Measurements from ENCODE around the gene PIPOX.

Gene PIPOX

DNA sequence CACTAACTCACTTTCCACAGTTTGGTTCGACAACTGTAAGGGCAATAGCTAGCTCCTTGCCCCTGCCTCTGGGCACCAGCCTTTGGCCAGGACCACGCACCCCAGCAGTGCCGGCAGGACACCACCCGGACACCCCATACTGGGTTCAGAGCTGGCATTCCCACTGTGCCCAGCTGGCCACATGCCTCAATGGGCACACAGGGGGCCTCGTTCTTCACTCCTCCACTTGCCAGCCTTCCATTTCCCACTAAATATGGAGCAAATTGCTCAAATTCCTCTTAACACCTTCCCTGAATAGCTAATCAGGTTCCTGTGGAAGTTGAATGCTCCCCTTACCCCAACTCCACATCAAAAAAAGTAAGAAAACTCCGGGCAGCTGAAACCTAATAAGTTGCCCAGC lies 52.5 kb downstream of the PIPOX start:
- Histone ChIP-seq H3K79me2 (ENCODE audit: control insufficient read depth, low read length) (no peaks in the 10 kb centered on the region), H3K9me3 (ENCODE audit: control insufficient read depth, insufficient read depth, low read length) (no peaks in the 10 kb centered on the region), H3K27me3 (ENCODE audit: control insufficient read depth, low read length) (no peaks in the 10 kb centered on the region), H3K9me2 (replicated peaks; ENCODE audit: control insufficient read depth, low read length) (no peaks in the 10 kb centered on the region), H3K4me1 (ENCODE audit: control insufficient read depth, low read length) (no peaks in the 10 kb centered on the region), H3K36me3 (ENCODE audit: control insufficient read depth, low read length) (peaks cover 63% of the 10 kb centered on the region), H3K4me3 (ENCODE audit: low read length) (no peak overlapping the region), H3K27ac (ENCODE audit: low read depth, low read length) (no peak overlapping the region), H3F3A (ENCODE audit: control insufficient read depth, insufficient read depth) (no peaks in the 10 kb centered on the region), H3K4me2 (ENCODE audit: low read length) (no peak overlapping the region), H4K20me1 (ENCODE audit: control insufficient read depth, insufficient read depth, low read depth, low read length) (no peaks in the 10 kb centered on the region)
- TF ChIP-seq CTCF (IDR thresholded peaks at IDR 0.05; ENCODE audit: low read depth, low read length, poor library complexity, severe bottlenecking) (no peak), EZH2phosphoT487 (IDR thresholded peaks at IDR 0.05; ENCODE audit: borderline replicate concordance, low read length) (no peak)

DNA sequence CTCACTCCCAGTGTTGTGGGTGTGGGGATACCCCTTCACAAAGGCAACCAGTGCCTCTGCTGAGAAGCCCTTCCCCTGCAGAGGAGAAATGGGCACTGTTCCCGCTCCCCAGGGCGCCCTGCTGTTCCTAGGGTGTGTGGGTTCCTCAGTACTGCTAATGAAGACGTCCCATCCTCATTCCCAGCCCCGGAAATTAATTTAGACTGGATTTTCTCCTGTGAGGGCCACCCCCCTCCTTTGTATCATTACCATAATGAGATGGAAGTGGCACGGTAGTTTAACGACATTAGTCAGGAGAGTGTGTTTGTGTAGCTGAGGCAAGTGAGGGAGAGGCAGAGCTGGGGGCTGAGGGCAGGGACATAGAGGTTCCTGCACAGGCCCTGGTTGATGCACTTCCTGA lies 53.2 kb downstream of the PIPOX start:
- H3K27ac ChIP-seq (ENCODE audit: low read depth, low read length) = no peak overlapping the region
- H3K36me3 ChIP-seq (ENCODE audit: control insufficient read depth, low read length) = peaks cover 56% of the 10 kb centered on the region
- H3K4me1 ChIP-seq (ENCODE audit: control insufficient read depth, low read length) = no peaks in the 10 kb centered on the region
- no peaks in the 10 kb centered on the region for H3K9me3 ChIP-seq (ENCODE audit: control insufficient read depth, insufficient read depth, low read length)
- H3K4me2 ChIP-seq (ENCODE audit: low read length) = no peak overlapping the region
- no peak overlapping the region for H3K4me3 ChIP-seq (ENCODE audit: low read length)
- no peaks in the 10 kb centered on the region for H3K9me2 ChIP-seq (replicated peaks; ENCODE audit: control insufficient read depth, low read length)
- TF ChIP-seq EZH2phosphoT487 (IDR thresholded peaks at IDR 0.05; ENCODE audit: borderline replicate concordance, low read length) (no peak), CTCF (IDR thresholded peaks at IDR 0.05; ENCODE audit: low read depth, low read length, poor library complexity, severe bottlenecking) (no peak)
- H4K20me1 ChIP-seq (ENCODE audit: control insufficient read depth, insufficient read depth, low read depth, low read length) = no peaks in the 10 kb centered on the region
- no peaks in the 10 kb centered on the region for H3K27me3 ChIP-seq (ENCODE audit: control insufficient read depth, low read length)
- H3K79me2 ChIP-seq (ENCODE audit: control insufficient read depth, low read length) = no peaks in the 10 kb centered on the region
- no peaks in the 10 kb centered on the region for H3F3A ChIP-seq (ENCODE audit: control insufficient read depth, insufficient read depth)

- no peaks in the 10 kb centered on the region for H3K79me2 ChIP-seq (ENCODE audit: control insufficient read depth, low read length)
- H3K27ac ChIP-seq (ENCODE audit: low read depth, low read length) = no peak overlapping the region
- peaks cover 35% of the 10 kb centered on the region for H3K36me3 ChIP-seq (ENCODE audit: control insufficient read depth, low read length)
- no peaks in the 10 kb centered on the region for H4K20me1 ChIP-seq (ENCODE audit: control insufficient read depth, insufficient read depth, low read depth, low read length)
- no peaks in the 10 kb centered on the region for H3K4me1 ChIP-seq (ENCODE audit: control insufficient read depth, low read length)
- H3K4me3 ChIP-seq (ENCODE audit: low read length) = no peak overlapping the region
- no peaks in the 10 kb centered on the region for H3K9me2 ChIP-seq (replicated peaks; ENCODE audit: control insufficient read depth, low read length)
- no peaks in the 10 kb centered on the region for H3K27me3 ChIP-seq (ENCODE audit: control insufficient read depth, low read length)
- no peak for TF ChIP-seq EZH2phosphoT487 (IDR thresholded peaks at IDR 0.05; ENCODE audit: borderline replicate concordance, low read length)
- TF ChIP-seq CTCF (IDR thresholded peaks at IDR 0.05; ENCODE audit: low read depth, low read length, poor library complexity, severe bottlenecking) = no peak
- no peak overlapping the region for H3K4me2 ChIP-seq (ENCODE audit: low read length)
- H3F3A ChIP-seq (ENCODE audit: control insufficient read depth, insufficient read depth) = no peaks in the 10 kb centered on the region
- no peaks in the 10 kb centered on the region for H3K9me3 ChIP-seq (ENCODE audit: control insufficient read depth, insufficient read depth, low read length)
These were observed 56.6 kb downstream of the PIPOX start for GRCh38 chr17:29099527-29099926.

GRCh38 chr17:29100296-29100695 lies 57.4 kb downstream of the PIPOX start:
- TF ChIP-seq EZH2phosphoT487 (IDR thresholded peaks at IDR 0.05; ENCODE audit: borderline replicate concordance, low read length) (no peak), CTCF (IDR thresholded peaks at IDR 0.05; ENCODE audit: low read depth, low read length, poor library complexity, severe bottlenecking) (no peak)
- Histone ChIP-seq H3K79me2 (ENCODE audit: control insufficient read depth, low read length) (no peaks in the 10 kb centered on the region), H3K4me1 (ENCODE audit: control insufficient read depth, low read length) (no peaks in the 10 kb centered on the region), H4K20me1 (ENCODE audit: control insufficient read depth, insufficient read depth, low read depth, low read length) (no peaks in the 10 kb centered on the region), H3K4me2 (ENCODE audit: low read length) (no peak overlapping the region), H3K9me3 (ENCODE audit: control insufficient read depth, insufficient read depth, low read length) (no peaks in the 10 kb centered on the region), H3K9me2 (replicated peaks; ENCODE audit: control insufficient read depth, low read length) (no peaks in the 10 kb centered on the region), H3K4me3 (ENCODE audit: low read length) (no peak overlapping the region), H3K27me3 (ENCODE audit: control insufficient read depth, low read length) (no peaks in the 10 kb centered on the region), H3K36me3 (ENCODE audit: control insufficient read depth, low read length) (peaks cover 30% of the 10 kb centered on the region), H3K27ac (ENCODE audit: low read depth, low read length) (no peak overlapping the region), H3F3A (ENCODE audit: control insufficient read depth, insufficient read depth) (no peaks in the 10 kb centered on the region)

All from DOHH2 (cell line).